GM12875 (cell line): ENCODE data around the gene HINT3.
"Not testable (repeated sequence)": the region's sequence is repeated elsewhere in the genome, so short reads cannot be mapped to it uniquely, and the experiment has no call there.

ENCODE experiments used
- H3K4me3 ChIP-seq: one replicate; pipeline ENCODE4 v1.5.1; 2011; ENCODE audit warnings: low read depth, low read length, control low read depth
- CTCF ChIP-seq: IDR thresholded peaks from 2 replicates; pipeline ENCODE4 v1.5.1; 2011; ENCODE audit warnings: low read depth, mild to moderate bottlenecking, control low read depth, inconsistent platforms, low read length, moderate library complexity, borderline replicate concordance; ENCODE audit not compliant: insufficient read depth

The HINT3 gene

GRCh38 chr6:126020305-126021050 lies 63.9 kb downstream of the HINT3 start:
- no peak overlapping the region for H3K4me3 ChIP-seq
- TF ChIP-seq CTCF = no peak

- H3K4me3 ChIP-seq = not testable (repeated sequence)
Measured at GRCh38 chr6:126023474-126023873, 66.9 kb downstream of the HINT3 start.

- TF ChIP-seq CTCF = no peak
- H3K4me3 ChIP-seq = no peak overlapping the region
Measured at GRCh38 chr6:126026001-126026400, 69.4 kb downstream of the HINT3 start.

GRCh38 chr6:126027601-126028000 lies 71.0 kb downstream of the HINT3 start:
- TF ChIP-seq CTCF = no peak
- no peak overlapping the region for H3K4me3 ChIP-seq
